ENCODE data around the gene AMT. TPM values are rescaled to one million over a fixed set of nuclear protein-coding genes. Genes with fewer than 3 reads are reported as not detected.

AMT gene
- total and polyA plus RNA-seq, 11 donors: 3.5 to 39.9 (median 17.0) TPM

- Histone ChIP-seq H3K4me1 (peaks cover 0 to 48% (median 20%) of the 10 kb centered on the region in 12 donors), H3K4me3 (no peak overlapping the region), H3K9me3 (no peaks in the 10 kb centered on the region), H3K27ac (peak overlapping the region in 5 of 12 donors; percentile 23 to 63 (median 47)), H3K36me3 (no peaks in the 10 kb centered on the region), H3K27me3 (no peaks in the 10 kb centered on the region)
- peak in 1 of 4 donors; percentile 5 for ATAC-seq
- DNase-seq: no peak
- WGBS, 4 donors: 84 to 94% (median 90%) methylated on average over 4 of the region's 4 CpGs
- intact Hi-C loops (cut with DNase I): loop anchor here in 1 of 10 donors (10.0 kb wide), 1 partner anchor 46 kb away; the partner anchor contains the start of genes RHOA and TCTA
- no peak for TF ChIP-seq POLR2A (IDR thresholded peaks at IDR 0.05)
- TF ChIP-seq, protein P1, sequence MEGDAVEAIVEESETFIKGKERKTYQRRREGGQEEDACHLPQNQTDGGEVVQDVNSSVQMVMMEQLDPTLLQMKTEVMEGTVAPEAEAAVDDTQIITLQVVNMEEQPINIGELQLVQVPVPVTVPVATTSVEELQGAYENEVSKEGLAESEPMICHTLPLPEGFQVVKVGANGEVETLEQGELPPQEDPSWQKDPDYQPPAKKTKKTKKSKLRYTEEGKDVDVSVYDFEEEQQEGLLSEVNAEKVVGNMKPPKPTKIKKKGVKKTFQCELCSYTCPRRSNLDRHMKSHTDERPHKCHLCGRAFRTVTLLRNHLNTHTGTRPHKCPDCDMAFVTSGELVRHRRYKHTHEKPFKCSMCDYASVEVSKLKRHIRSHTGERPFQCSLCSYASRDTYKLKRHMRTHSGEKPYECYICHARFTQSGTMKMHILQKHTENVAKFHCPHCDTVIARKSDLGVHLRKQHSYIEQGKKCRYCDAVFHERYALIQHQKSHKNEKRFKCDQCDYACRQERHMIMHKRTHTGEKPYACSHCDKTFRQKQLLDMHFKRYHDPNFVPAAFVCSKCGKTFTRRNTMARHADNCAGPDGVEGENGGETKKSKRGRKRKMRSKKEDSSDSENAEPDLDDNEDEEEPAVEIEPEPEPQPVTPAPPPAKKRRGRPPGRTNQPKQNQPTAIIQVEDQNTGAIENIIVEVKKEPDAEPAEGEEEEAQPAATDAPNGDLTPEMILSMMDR (IDR thresholded peaks at IDR 0.05): no peak
These were observed 38.7 kb upstream of the AMT start for GRCh38 chr3:49460956-49461355.

- Histone ChIP-seq H3K27me3 (no peaks in the 10 kb centered on the region), H3K27ac (no peak overlapping the region), H3K4me3 (no peak overlapping the region), H3K36me3 (no peaks in the 10 kb centered on the region), H3K4me1 (peaks cover 0 to 46% (median 18%) of the 10 kb centered on the region in 12 donors), H3K9me3 (no peaks in the 10 kb centered on the region)
- WGBS, 4 donors: 43 to 83% (median 79%) methylated on average over 1 to 2 of the region's 2 CpGs
- intact Hi-C loops (cut with DNase I): loop anchor here in 1 of 10 donors (10.0 kb wide), 1 partner anchor 46 kb away; the partner anchor contains the start of genes RHOA and TCTA
- no peak for TF ChIP-seq POLR2A (IDR thresholded peaks at IDR 0.05)
- TF ChIP-seq, protein P1 (IDR thresholded peaks at IDR 0.05): no peak
- ATAC-seq (no peak), DNase-seq (peak in 1 of 5 donors; percentile 39)
These were observed 38.1 kb upstream of the AMT start for GRCh38 chr3:49460188-49460890.

- H3K36me3 ChIP-seq: no peaks in the 10 kb centered on the region
- ATAC-seq (no peak), DNase-seq (no peak)
- TF ChIP-seq POLR2A (IDR thresholded peaks at IDR 0.05): no peak
- TF ChIP-seq, protein P1 (IDR thresholded peaks at IDR 0.05): no peak
- no peaks in the 10 kb centered on the region for H3K9me3 ChIP-seq
- no peaks in the 10 kb centered on the region for H3K27me3 ChIP-seq
- peak overlapping the region in 2 of 12 donors; percentile 28 to 59 for H3K27ac ChIP-seq
- no peak overlapping the region for H3K4me3 ChIP-seq
- intact Hi-C loops (cut with DNase I): loop anchor here in 1 of 10 donors (10.0 kb wide), 1 partner anchor 302 kb away; no protein-coding TSS in a partner anchor
- WGBS, 4 donors: 92 to 100% (median 97%) methylated on average over 2 to 3 of the region's 3 CpGs
- H3K4me1 ChIP-seq: peaks cover 0 to 41% (median 18%) of the 10 kb centered on the region in 12 donors
These were observed 34.2 kb upstream of the AMT start for GRCh38 chr3:49456466-49456865.

DNA sequence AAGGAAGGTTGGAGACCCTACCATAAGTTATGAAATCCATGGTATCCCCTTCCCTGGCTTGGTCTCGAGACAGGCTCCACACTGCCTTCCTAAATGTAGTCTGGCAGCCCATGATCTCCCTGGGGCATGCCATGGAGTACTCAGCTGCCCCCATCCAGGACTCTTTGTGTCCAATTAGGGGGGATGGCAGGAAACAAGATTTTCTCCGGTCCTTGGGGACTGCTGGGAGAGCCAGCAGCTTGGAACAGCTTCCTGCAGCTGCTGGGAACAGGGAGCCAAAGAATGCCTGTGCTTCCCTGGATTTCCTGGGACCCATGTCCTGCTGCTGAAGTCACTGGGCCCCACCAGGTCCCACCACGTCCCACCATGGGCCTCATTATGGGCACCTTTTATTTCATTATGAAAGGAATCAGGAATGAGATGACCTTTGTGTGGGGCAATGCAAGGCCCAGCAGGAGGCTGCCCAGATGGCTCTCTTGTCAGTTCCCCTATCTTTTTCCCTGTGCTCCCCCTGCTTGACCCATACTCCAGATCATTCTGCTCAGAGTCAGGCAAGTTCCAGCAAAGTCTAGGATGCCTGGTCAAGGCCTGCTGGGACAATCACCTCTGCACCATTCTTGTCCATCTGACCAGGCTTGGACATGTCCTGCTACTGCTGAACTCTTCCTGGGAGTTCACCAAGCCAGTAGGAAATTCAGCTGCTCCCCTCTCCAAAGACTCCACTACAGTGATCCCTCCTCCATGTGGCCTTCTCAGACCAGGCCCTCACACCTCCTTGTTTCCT is 32.8 kb upstream of the AMT start:
- intact Hi-C loops (cut with DNase I): loop anchor here in 1 of 10 donors (10.0 kb wide), 1 partner anchor 300 kb away; no protein-coding TSS in a partner anchor
- TF ChIP-seq, protein P1 (IDR thresholded peaks at IDR 0.05): no peak
- TF ChIP-seq POLR2A (IDR thresholded peaks at IDR 0.05): no peak
- no peaks in the 10 kb centered on the region for H3K36me3 ChIP-seq
- WGBS, 4 donors: 28 to 44% (median 40%) methylated on average over 2 to 3 of the region's 3 CpGs
- H3K9me3 ChIP-seq: no peaks in the 10 kb centered on the region
- H3K4me3 ChIP-seq: no peak overlapping the region
- peaks cover 0 to 30% (median 14%) of the 10 kb centered on the region in 12 donors for H3K4me1 ChIP-seq
- H3K27me3 ChIP-seq: no peaks in the 10 kb centered on the region
- peak overlapping the region in 9 of 12 donors; percentile 6 to 74 (median 59) for H3K27ac ChIP-seq
- peak in 4 of 5 donors; percentile 33 to 53 (median 41) for DNase-seq
- ATAC-seq: peak in 3 of 4 donors; percentile 51 to 63 (median 58)
